Measurements from ENCODE around the gene NUP42.

- TF ChIP-seq CTCF (IDR thresholded peaks at IDR 0.05; ENCODE audit: insufficient read depth, low read depth, low read length) (no peak), EZH2 (IDR thresholded peaks at IDR 0.05; ENCODE audit: insufficient read depth, low read length) (no peak)
These were observed 54.0 kb downstream of the NUP42 start for GRCh38 chr7:23235813-23236221.
